Endothelial cell (in vitro differentiated cells): ENCODE results near the gene PC. TPM values are rescaled to one million over a fixed set of nuclear protein-coding genes. Genes with fewer than 3 reads are reported as not detected.

Source experiments
- DNase-seq: peaks from one replicate; pipeline ENCODE4 v3.0.0; 2021; ENCODE audit warnings: low spot score
- H3K27ac Mint-ChIP-seq: one replicate; pipeline ENCODE4 v1.8.0; 2021; ENCODE audit warnings: mixed read lengths, inconsistent platforms; ENCODE audit not compliant: unreplicated experiment
- H3K27me3 Mint-ChIP-seq: one replicate; pipeline ENCODE4 v1.8.0; 2021; ENCODE audit warnings: mild to moderate bottlenecking, moderate library complexity, mixed read lengths, inconsistent platforms; ENCODE audit not compliant: unreplicated experiment
- H3K36me3 Mint-ChIP-seq: one replicate; pipeline ENCODE4 v1.8.0; 2021; ENCODE audit warnings: mild to moderate bottlenecking, low read depth, mixed read lengths, inconsistent platforms; ENCODE audit not compliant: unreplicated experiment
- H3K4me1 Mint-ChIP-seq: one replicate; pipeline ENCODE4 v1.8.0; 2021; ENCODE audit warnings: mild to moderate bottlenecking, mixed read lengths, inconsistent platforms; ENCODE audit not compliant: unreplicated experiment
- H3K4me3 Mint-ChIP-seq: one replicate; pipeline ENCODE4 v1.8.0; 2021; ENCODE audit warnings: mild to moderate bottlenecking, mixed read lengths, inconsistent platforms; ENCODE audit not compliant: unreplicated experiment
- H3K9me3 Mint-ChIP-seq: one replicate; pipeline ENCODE4 v1.8.0; 2021; ENCODE audit warnings: mixed read lengths, inconsistent platforms; ENCODE audit not compliant: unreplicated experiment
- total RNA-seq: library from RNA; stranded (reverse); fragmentation: NEBNext Ultra II Directional; extraction: Animal tissue kit (Norgen Biotek cat#: 25700); gene quantifications from one replicate; pipeline ENCODE4 v1.2.1, GENCODE V29; 2021; ENCODE audit not compliant: unreplicated experiment
- TF ChIP-seq, protein P1 (sequence below): fragments of 200-600 bp; sonication (generic); IDR thresholded peaks from one replicate; pipeline ENCODE4 v1.5.0; 2021; ENCODE audit warnings: antibody characterized with exemption; ENCODE audit not compliant: unreplicated experiment

The PC gene
- total RNA-seq, 1 donor from 2014 or later, result 5.8 TPM

GRCh38 chr11:66974724-66975404 is 16.7 kb upstream of the PC start, which contains the start of gene C11orf86:
TSS of gene C11orf86 (plus strand) at chr11:66975304. CDS start at chr11:66975363, 59 bp downstream.
- no peak for DNase-seq
- Mint-ChIP-seq H3K27me3 (peaks cover 4% of the 10 kb centered on the region), H3K4me1 (no peaks in the 10 kb centered on the region), H3K36me3 (peaks cover 3% of the 10 kb centered on the region), H3K27ac (no peak within 1 kb of the TSS), H3K4me3 (no peak within 1 kb of the TSS), H3K9me3 (no peaks in the 10 kb centered on the region)
- TF ChIP-seq, protein P1, sequence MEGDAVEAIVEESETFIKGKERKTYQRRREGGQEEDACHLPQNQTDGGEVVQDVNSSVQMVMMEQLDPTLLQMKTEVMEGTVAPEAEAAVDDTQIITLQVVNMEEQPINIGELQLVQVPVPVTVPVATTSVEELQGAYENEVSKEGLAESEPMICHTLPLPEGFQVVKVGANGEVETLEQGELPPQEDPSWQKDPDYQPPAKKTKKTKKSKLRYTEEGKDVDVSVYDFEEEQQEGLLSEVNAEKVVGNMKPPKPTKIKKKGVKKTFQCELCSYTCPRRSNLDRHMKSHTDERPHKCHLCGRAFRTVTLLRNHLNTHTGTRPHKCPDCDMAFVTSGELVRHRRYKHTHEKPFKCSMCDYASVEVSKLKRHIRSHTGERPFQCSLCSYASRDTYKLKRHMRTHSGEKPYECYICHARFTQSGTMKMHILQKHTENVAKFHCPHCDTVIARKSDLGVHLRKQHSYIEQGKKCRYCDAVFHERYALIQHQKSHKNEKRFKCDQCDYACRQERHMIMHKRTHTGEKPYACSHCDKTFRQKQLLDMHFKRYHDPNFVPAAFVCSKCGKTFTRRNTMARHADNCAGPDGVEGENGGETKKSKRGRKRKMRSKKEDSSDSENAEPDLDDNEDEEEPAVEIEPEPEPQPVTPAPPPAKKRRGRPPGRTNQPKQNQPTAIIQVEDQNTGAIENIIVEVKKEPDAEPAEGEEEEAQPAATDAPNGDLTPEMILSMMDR, result no peak

DNA sequence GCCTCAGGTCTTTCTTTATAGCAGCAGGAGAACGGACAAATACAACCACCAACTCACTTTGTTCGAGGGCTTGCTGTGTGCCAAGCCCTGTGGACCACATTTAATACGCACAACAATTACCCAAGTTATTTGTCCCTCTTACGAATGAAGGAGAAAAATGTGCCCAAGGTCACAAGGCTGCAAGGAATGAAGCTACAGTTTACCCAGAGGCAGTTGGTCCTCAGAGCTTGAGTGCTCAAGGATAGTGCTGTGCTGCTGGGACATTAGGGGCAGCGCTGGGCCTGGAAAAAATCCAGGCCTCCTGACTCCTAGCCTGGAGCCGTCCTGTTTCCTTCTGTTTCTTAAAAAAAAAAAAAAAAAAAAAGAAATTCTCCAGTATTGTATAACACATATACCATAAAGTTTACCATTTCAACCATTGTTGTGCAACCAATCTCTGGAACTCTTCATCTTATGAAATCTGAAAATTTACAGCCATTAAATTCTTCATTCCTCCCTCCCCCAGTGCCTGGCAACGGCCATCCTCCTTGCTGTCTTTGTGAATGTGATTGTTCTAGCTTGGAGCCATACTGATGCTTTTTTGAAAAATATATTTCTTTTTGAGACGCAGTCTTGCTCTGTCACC is 15.9 kb upstream of the PC start:
- no peaks in the 10 kb centered on the region for H3K9me3 Mint-ChIP-seq
- no peaks in the 10 kb centered on the region for H3K4me1 Mint-ChIP-seq
- no peak for DNase-seq
- H3K27ac Mint-ChIP-seq, result no peak overlapping the region
- H3K4me3 Mint-ChIP-seq, result no peak overlapping the region
- TF ChIP-seq, protein P1, result no peak
- peaks cover 3% of the 10 kb centered on the region for H3K36me3 Mint-ChIP-seq
- H3K27me3 Mint-ChIP-seq, result peaks cover 4% of the 10 kb centered on the region

- no peaks in the 10 kb centered on the region for H3K36me3 Mint-ChIP-seq
- TF ChIP-seq, protein P1, result no peak
- no peaks in the 10 kb centered on the region for H3K9me3 Mint-ChIP-seq
- H3K27ac Mint-ChIP-seq, result no peak overlapping the region
- peaks cover 6% of the 10 kb centered on the region for H3K4me1 Mint-ChIP-seq
- H3K27me3 Mint-ChIP-seq, result peaks cover 4% of the 10 kb centered on the region
- H3K4me3 Mint-ChIP-seq, result no peak overlapping the region
- no peak for DNase-seq
Measured at GRCh38 chr11:66971488-66971887, 13.3 kb upstream of the PC start.

DNA sequence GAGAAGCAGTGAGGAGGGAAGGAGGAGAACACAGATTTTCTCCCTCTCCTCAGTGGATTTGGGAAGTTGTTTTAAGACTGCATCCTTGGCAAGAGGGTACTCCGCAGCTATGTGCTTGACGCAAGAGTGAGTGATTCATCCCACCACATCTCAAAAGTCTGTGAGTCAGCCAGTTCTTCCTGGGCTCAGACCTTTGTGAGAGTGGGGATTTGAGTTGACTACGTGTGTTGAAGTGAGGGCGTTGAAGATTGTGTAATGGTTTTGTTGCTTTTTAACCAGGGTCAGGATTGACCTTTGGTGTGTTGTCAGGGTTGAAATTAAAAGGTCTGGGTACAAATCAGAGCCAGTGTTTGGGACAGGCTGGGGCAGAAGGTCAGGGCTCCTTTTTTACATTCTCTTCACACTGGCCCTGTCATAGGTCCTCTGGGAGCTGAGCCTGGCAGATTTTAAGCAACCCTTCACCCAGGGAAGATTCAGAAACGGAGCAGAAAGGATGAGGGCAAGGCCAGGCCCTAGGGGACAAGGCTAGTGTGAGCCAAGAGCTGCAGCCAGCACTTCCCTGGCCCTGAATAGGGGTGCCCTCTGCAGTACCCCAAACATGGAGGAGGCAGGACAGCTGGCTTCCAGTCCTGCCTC is 12.7 kb upstream of the PC start:
- peaks cover 4% of the 10 kb centered on the region for H3K27me3 Mint-ChIP-seq
- H3K9me3 Mint-ChIP-seq, result no peaks in the 10 kb centered on the region
- H3K4me3 Mint-ChIP-seq, result no peak overlapping the region
- no peak overlapping the region for H3K27ac Mint-ChIP-seq
- peaks cover 9% of the 10 kb centered on the region for H3K4me1 Mint-ChIP-seq
- no peak for DNase-seq
- no peaks in the 10 kb centered on the region for H3K36me3 Mint-ChIP-seq
- TF ChIP-seq, protein P1, result no peak

GRCh38 chr11:66970371-66970806 is 12.2 kb upstream of the PC start:
- TF ChIP-seq, protein P1, result no peak
- H3K27ac Mint-ChIP-seq, result no peak overlapping the region
- no peak overlapping the region for H3K4me3 Mint-ChIP-seq
- peaks cover 11% of the 10 kb centered on the region for H3K4me1 Mint-ChIP-seq
- H3K27me3 Mint-ChIP-seq, result peaks cover 4% of the 10 kb centered on the region
- DNase-seq, result no peak
- H3K9me3 Mint-ChIP-seq, result no peaks in the 10 kb centered on the region
- H3K36me3 Mint-ChIP-seq, result no peaks in the 10 kb centered on the region
